ENCODE data around the gene ABCA6.

DNA sequence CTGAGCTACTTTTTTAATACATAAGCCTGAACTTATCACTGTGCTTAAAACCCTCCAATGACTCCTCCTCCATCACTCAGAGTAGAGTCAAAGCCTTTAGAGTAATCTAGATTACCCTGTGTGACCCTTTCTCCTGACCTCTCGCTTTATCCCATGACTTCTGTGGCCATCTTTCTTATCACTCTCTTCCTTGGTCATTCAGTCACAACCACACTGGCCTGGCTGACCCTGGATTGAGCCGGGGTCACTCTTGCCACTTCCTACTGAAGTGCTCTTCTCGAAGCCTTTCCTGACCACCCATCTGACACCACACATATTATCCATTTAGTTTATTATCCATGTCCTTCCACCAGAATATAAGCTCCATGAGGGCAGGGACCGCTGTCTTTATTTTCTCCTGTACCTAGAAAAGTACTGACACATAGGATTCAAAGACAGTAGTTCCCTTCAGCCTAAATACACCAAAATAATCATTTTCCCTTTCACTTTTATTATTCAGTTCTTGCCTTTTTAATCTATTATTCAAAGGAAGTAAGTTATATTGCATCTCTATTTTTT, 53.0 kb downstream of the ABCA6 start:
- TF ChIP-seq CREM (IDR thresholded peaks at IDR 0.05) (no peak), CREM (CRISPR knock-in tag; IDR thresholded peaks at IDR 0.05) (no peak), ZNF275 (CRISPR knock-in tag; IDR thresholded peaks at IDR 0.05; ENCODE audit: borderline replicate concordance) (no peak), ZNF138 (CRISPR knock-in tag; IDR thresholded peaks at IDR 0.05; ENCODE audit: low read depth) (no peak), ZNF256 (CRISPR knock-in tag; conservative IDR thresholded peaks at IDR 0.05) (no peak), RBFOX2 (IDR thresholded peaks at IDR 0.05; ENCODE audit: low read depth, low read length) (no peak), MBD4 (IDR thresholded peaks at IDR 0.05; ENCODE audit: borderline replicate concordance, low read length) (no peak), ZSCAN31 (CRISPR knock-in tag; IDR thresholded peaks at IDR 0.05; ENCODE audit: low read depth) (no peak), POLR2A (IDR thresholded peaks at IDR 0.05; ENCODE audit: insufficient read depth in 1 of 2, low read depth in 2 of 2, low read length in 2 of 2) (no peak), KDM1A (CRISPR knock-in tag; IDR thresholded peaks at IDR 0.05) (no peak), RFX5 (IDR thresholded peaks at IDR 0.05; ENCODE audit: low read depth, low read length) (no peak)
- TF ChIP-seq, protein P1, sequence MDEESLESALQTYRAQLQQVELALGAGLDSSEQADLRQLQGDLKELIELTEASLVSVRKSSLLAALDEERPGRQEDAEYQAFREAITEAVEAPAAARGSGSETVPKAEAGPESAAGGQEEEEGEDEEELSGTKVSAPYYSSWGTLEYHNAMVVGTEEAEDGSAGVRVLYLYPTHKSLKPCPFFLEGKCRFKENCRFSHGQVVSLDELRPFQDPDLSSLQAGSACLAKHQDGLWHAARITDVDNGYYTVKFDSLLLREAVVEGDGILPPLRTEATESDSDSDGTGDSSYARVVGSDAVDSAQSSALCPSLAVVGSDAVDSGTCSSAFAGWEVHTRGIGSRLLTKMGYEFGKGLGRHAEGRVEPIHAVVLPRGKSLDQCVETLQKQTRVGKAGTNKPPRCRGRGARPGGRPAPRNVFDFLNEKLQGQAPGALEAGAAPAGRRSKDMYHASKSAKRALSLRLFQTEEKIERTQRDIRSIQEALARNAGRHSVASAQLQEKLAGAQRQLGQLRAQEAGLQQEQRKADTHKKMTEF (CRISPR knock-in tag; IDR thresholded peaks at IDR 0.05): no peak
- TF ChIP-seq, protein P2, sequence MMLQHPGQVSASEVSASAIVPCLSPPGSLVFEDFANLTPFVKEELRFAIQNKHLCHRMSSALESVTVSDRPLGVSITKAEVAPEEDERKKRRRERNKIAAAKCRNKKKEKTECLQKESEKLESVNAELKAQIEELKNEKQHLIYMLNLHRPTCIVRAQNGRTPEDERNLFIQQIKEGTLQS (CRISPR knock-in tag; IDR thresholded peaks at IDR 0.05): no peak

All from HepG2 (cell line).